Right lobe of liver (tissue), 6 donors: ENCODE results near the gene PLCE1. TPM values are rescaled to one million over a fixed set of nuclear protein-coding genes. Genes with fewer than 3 reads are reported as not detected.

ENCODE experiments used
- ATAC-seq, 4 donors: fragments of 200-7000 bp; cut with Tn5 transposase; one replicate each; pipeline ENCODE4 v1.9.1; 2020; ENCODE audit warnings: mild to moderate bottlenecking in 4 of 4, moderate library complexity in 4 of 4
- DNase-seq, 3 donors: peaks; one replicate each; pipeline ENCODE4 v3.0.0-alpha.2; 2020
- H3K27ac ChIP-seq, 3 donors: fragments of 200-600 bp; one replicate each; pipeline ENCODE4 v1.8.0; 2022
- H3K27me3 ChIP-seq, 2 donors: fragments of 200-600 bp; one replicate each; pipeline ENCODE4 v1.8.0; 2022
- H3K36me3 ChIP-seq, 4 donors: fragments of 200-600 bp; sonication (generic) in 1 of 4; one replicate each; pipeline versions ENCODE4 v1.5.1 to v1.8.0; 2017 to 2022; ENCODE audit warnings: control low read depth in 1 of 4
- H3K4me1 ChIP-seq, 4 donors: fragments of 200-600 bp; sonication (generic) in 1 of 4; one replicate each; pipeline versions ENCODE4 v1.5.1 to v1.8.0; 2017 to 2022; ENCODE audit warnings: control low read depth in 1 of 4
- H3K4me3 ChIP-seq, 3 donors: fragments of 200-600 bp; one replicate each; pipeline ENCODE4 v1.8.0; 2022
- H3K9me3 ChIP-seq, 4 donors: fragments of 200-600 bp; sonication (generic) in 1 of 4; one replicate each; pipeline versions ENCODE4 v1.5.1 to v1.8.0; 2017 to 2022; ENCODE audit warnings: control low read depth in 1 of 4
- CTCF ChIP-seq, 4 donors: fragments of 200-600 bp in 3 of 4; fragments of 450-650 bp in 1 of 4; IDR thresholded peaks; one replicate each; pipeline versions ENCODE4 v1.5.1 to v1.8.0; 2016 to 2022; ENCODE audit warnings: antibody characterized with exemption in 4 of 4, mild to moderate bottlenecking in 2 of 4
- POLR2A ChIP-seq: fragments of 450-650 bp; IDR thresholded peaks from one replicate; pipeline ENCODE4 v1.6.1; 2017; ENCODE audit warnings: antibody characterized with exemption, mild to moderate bottlenecking
- WGBS: methylation state at CpG from one replicate; pipeline ENCODE4 v1.1.6; 2018; ENCODE audit warnings: low coverage, low lambda C conversion rate; ENCODE audit not compliant: insufficient coverage; ENCODE audit errors: missing lambda C conversion rate; 5-methylcytosine and 5-hydroxymethylcytosine counted together
- intact Hi-C, 2 donors: fragments of 100-400 bp; cut with DNase I; formaldehyde crosslinking; loops; one replicate each; pipeline versions ENCODE4 v1.11.2 to v1.14.1; 2022
- total RNA-seq, 6 experiments: library from RNA; depleted of rRNA in 2 of 6; stranded (reverse); fragments of >200 nt in 2 of 6; fragmentation: NEBNext Ultra II Directional in 3 of 6; extraction: Animal tissue kit (Norgen Biotek cat#: 25700) in 3 of 6; gene quantifications; one replicate each; pipeline versions ENCODE4 v1.1.0 to v1.2.4, GENCODE V29; 2016 to 2023
- donor health status: DM: no; HTN: yes; CAD: no.
- donor health status: DM: no; HTN: no; CAD: no.
- donor health status: DM: no; HTN: no; CAD: no.
- donor health status: DM: no; HTN: yes; CAD: no.
- donor health status: DM: no; HTN: yes; CAD: no.

PLCE1 gene
- total RNA-seq, 6 experiments from 2014 or later, result 0.24 to 0.95 (median 0.55) TPM

- no peaks in the 10 kb centered on the region for H3K36me3 ChIP-seq
- no peak overlapping the region for H3K27ac ChIP-seq
- 67% methylated on average over 3 of the region's 3 CpGs for WGBS
- no peaks in the 10 kb centered on the region for H3K9me3 ChIP-seq
- TF ChIP-seq POLR2A (no peak), CTCF (IDR thresholded peaks at IDR 0.05) (no peak)
- no peaks in the 10 kb centered on the region for H3K4me1 ChIP-seq
- ATAC-seq (no peak), DNase-seq (no peak)
- H3K27me3 ChIP-seq, result no peaks in the 10 kb centered on the region
- intact Hi-C loops, result no loop called here
- H3K4me3 ChIP-seq, result no peak overlapping the region
Measured at GRCh38 chr10:94016727-94017714, 23.3 kb downstream of the PLCE1 start.

- Histone ChIP-seq H3K4me1 (no peaks in the 10 kb centered on the region), H3K4me3 (no peak overlapping the region), H3K9me3 (no peaks in the 10 kb centered on the region), H3K36me3 (no peaks in the 10 kb centered on the region), H3K27me3 (no peaks in the 10 kb centered on the region), H3K27ac (no peak overlapping the region)
- ATAC-seq (no peak), DNase-seq (no peak)
- TF ChIP-seq POLR2A (no peak), CTCF (IDR thresholded peaks at IDR 0.05) (no peak)
- WGBS, result 48% methylated on average over 2 of the region's 3 CpGs
- intact Hi-C loops, result no loop called here
Measured at GRCh38 chr10:94018107-94018506, 24.4 kb downstream of the PLCE1 start.

GRCh38 chr10:94023906-94024305 is 30.2 kb downstream of the PLCE1 start:
- TF ChIP-seq CTCF (IDR thresholded peaks at IDR 0.05) (no peak), POLR2A (no peak)
- no peak overlapping the region for H3K4me3 ChIP-seq
- no peaks in the 10 kb centered on the region for H3K9me3 ChIP-seq
- no peak overlapping the region for H3K27ac ChIP-seq
- ATAC-seq, result no peak
- H3K27me3 ChIP-seq, result no peaks in the 10 kb centered on the region
- H3K36me3 ChIP-seq, result no peaks in the 10 kb centered on the region
- intact Hi-C loops, result no loop called here
- H3K4me1 ChIP-seq, result no peaks in the 10 kb centered on the region
- WGBS, result 29% methylated on average over 3 of the region's 3 CpGs
- DNase-seq, result no peak

GRCh38 chr10:94024407-94024806 is 30.7 kb downstream of the PLCE1 start:
- intact Hi-C loops, result no loop called here
- TF ChIP-seq POLR2A (no peak), CTCF (IDR thresholded peaks at IDR 0.05) (no peak)
- H3K4me3 ChIP-seq, result no peak overlapping the region
- ATAC-seq (no peak), DNase-seq (no peak)
- no peaks in the 10 kb centered on the region for H3K9me3 ChIP-seq
- H3K36me3 ChIP-seq, result no peaks in the 10 kb centered on the region
- H3K4me1 ChIP-seq, result no peaks in the 10 kb centered on the region
- no peaks in the 10 kb centered on the region for H3K27me3 ChIP-seq
- H3K27ac ChIP-seq, result no peak overlapping the region
